Activated T-cell treated with anti-CD3 and anti-CD28 coated beads for 1 hour (primary cell): ENCODE measurements around the gene PRUNE1.

Experiments used
- DNase-seq: peaks from one replicate; pipeline ENCODE4 v3.0.0-alpha.2; 2020; ENCODE audit warnings: low read depth

Gene PRUNE1

GRCh38 chr1:150979092-150980056, 28.9 kb upstream of the PRUNE1 start:
- DNase-seq: peak; percentile 86

- no peak for DNase-seq
Measured at GRCh38 chr1:150981177-150981804, 27.0 kb upstream of the PRUNE1 start.

- DNase-seq: no peak
Measured at GRCh38 chr1:150981805-150982712, 26.2 kb upstream of the PRUNE1 start, which contains the start of gene ANXA9. ANXA9 (plus strand) TSS chr1:150982292; CDS start chr1:150983106, 814 bp downstream.

- no peak for DNase-seq
Measured at GRCh38 chr1:150985179-150985825, 22.9 kb upstream of the PRUNE1 start.

GRCh38 chr1:150987924-150988323, 20.3 kb upstream of the PRUNE1 start:
- DNase-seq: no peak

DNA sequence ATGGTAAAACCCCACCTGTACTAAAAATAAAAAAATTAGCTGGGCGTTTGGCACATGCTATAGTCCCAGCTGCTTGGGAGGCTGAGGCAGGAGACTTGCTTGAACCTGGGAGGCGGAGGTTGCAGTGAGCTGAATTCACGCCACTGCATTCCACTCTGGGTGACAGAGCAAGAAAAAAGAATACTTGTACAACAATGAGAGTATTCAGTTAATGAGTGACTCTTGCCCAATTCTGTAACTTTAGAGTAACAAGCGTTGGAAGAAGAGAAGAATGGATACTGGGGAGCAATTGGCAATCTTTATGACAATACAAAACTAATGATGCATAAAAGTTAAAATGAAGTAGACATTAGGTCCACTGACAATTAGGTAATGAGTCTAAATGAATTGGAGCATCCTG, 15.6 kb upstream of the PRUNE1 start:
- DNase-seq: no peak

DNA sequence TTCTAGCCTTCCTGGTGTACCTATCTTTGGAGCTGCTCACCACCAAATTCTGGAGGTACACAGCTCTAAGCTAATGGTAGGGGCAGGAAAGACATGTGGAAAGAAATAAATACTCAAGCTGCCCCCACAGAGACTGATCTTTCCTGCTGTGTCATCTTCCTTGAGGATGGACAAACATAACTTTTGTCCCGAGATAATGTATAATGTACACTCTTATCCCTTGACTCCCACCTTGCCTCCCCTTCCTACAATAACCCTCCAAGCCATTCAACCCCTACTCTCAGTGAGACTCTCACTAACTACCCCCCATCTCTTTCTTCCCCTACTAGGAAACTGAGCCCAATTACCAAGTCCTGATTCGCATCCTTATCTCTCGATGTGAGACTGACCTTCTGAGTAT, 14.0 kb upstream of the PRUNE1 start:
- DNase-seq: no peak

DNA sequence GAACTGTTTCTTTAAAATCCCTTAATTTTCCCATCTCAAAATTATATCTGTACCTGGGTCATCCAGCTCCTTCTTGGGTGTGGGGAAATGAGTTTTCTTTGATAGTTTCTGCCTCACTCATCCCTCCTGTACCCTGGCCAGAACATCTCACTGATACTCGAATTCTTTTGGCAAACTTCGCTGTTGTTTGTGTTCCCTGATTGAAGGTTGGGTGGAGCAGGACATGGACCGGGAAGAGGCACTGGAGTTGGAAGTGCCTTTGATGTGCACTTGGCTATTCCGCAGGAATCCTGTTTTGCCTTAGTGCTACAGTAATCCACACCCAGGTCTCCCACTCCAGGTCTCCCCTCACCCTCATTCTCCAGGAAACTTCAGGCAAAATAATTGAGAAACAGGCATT, 12.8 kb upstream of the PRUNE1 start:
- no peak for DNase-seq

GRCh38 chr1:150995896-150996295, 12.4 kb upstream of the PRUNE1 start:
- peak; percentile 15 for DNase-seq

- no peak for DNase-seq
Measured at GRCh38 chr1:150997126-150997872, 10.9 kb upstream of the PRUNE1 start.

DNA sequence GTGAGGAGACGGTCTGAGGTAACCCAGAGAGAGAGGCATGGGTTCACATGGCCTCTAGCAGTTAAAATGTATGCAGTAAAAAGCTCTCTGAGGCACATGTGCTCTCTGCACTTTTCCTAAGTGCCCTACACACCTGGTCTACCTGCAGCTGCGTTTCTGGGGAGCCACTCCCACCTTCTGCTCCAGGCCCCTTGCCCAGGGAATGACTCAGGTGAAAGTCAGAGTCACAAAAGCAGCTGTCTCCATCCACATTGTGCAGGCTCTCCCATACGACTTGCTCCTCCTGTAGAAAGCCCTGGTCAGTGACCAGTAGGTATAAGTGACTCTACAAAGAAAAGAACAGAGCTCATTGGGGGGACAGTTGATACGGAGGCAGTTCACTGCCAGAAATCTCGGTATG, 10.3 kb upstream of the PRUNE1 start:
- DNase-seq: no peak

- no peak for DNase-seq
Measured at GRCh38 chr1:150999051-150999674, 9.1 kb upstream of the PRUNE1 start.

GRCh38 chr1:150999926-151000325, 8.3 kb upstream of the PRUNE1 start:
- no peak for DNase-seq

GRCh38 chr1:151000408-151000807, 7.8 kb upstream of the PRUNE1 start:
- DNase-seq: no peak

DNA sequence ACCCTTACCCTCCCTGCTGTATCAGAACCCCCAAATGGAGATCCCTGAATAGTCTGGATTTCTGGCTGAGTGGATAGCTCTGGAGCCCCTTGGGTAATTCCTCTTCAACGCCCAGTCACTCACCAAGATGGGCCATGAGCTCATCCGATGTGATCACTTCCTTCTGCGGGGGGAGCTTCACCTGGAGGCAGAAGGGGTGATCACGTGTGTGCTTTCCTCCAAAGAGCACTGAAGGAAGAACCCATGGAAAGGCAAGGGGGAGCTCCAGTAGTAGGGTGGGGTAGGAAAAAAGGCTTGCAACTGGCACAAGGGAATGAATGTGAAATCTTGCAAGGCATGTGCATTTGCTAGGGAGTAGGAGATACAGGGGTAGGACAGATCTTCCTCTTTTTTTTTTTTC, 6.6 kb upstream of the PRUNE1 start:
- DNase-seq: no peak

- DNase-seq: no peak
Measured at GRCh38 chr1:151002051-151002450, 6.2 kb upstream of the PRUNE1 start.

DNA sequence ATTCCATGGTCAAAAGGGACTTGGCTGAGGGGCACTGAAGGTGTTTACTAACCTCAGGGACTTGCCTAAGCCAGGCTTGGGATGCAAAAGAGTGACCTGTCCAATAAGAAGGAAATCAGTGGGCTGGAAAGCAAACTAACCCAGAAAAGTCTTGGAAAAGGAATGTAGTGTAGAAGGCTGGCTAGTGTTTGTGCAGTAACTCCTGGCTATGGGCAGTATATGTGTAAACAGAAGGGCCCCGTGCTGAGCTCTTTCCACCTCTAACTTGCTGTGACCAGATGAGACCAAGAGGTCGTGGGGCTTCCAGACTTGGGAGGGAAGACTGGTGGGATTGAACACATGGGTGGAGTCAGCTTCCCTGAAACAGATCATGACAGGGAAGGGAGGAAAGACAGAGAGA, 5.6 kb upstream of the PRUNE1 start:
- no peak for DNase-seq

DNA sequence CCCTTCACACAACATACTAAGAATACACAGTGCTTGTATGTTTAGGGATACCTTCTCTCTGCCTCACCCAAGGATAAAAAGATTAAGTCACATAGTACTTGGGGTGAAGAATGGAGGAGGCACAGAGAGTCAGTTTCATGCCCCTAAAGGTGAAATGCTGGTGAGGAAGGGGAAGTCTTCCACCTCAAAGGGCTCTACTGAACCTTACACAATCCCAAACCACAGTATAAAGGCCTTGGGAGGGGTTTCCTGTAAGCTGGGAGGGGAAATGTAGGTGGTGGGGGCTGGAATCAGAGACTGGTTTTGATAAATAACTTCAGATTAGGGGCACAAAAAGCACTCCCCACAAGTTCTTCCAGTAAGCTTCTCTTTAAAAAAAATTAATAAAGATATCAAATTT, 5.1 kb upstream of the PRUNE1 start:
- no peak for DNase-seq

- DNase-seq: no peak
Measured at GRCh38 chr1:151005729-151006319, 2.4 kb upstream of the PRUNE1 start.
